ENCODE measurements around the gene ARSK.

- TF ChIP-seq POLR2AphosphoS5 (IDR thresholded peaks at IDR 0.05; ENCODE audit: low read depth, low read length) (no peak), CTCF (IDR thresholded peaks at IDR 0.05) (no peak)
Measured at GRCh38 chr5:95572016-95572415, 17.1 kb downstream of the ARSK start.

Measured in Panc1 (cell line).